ENCODE results near the gene MRPL49. TPM values are rescaled to one million over a fixed set of nuclear protein-coding genes. Genes with fewer than 3 reads are reported as not detected.

The MRPL49 gene
- polyA plus RNA-seq, 1 experiment: 68.5 TPM

DNA sequence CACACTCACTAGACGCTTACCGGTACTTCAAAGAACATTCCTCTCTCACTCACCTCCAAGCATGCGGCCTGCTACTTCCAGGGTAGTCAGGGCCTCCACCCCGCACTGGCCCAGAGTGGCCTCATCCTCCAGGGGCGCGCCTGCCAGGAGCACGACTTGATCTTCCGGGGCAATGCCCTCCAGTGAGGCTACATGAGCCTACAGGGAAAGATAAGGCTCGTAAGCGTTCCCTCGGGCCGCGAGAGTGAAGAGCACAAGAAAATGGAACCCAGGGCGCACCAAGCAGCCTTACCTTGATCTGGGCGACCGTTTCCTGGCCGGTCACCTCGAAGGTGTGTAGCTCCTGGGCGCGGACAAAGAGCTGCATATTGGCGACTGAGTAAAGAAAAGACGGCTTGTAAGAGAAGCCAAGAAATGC is 665 bp upstream of the MRPL49 start:
- no peak for DNase-seq (ENCODE audit: low read depth)
- ChIA-PET CTCF (interaction anchor here (0.8 to 2.0 kb wide), 8 partner anchors 9 to 108 kb away, joined by 3 to 21 read pairs (median 4); partner anchors contain the start of genes ARL2, SYVN1 and TM7SF2), POLR2A (interaction anchor here (0.6 to 1.2 kb wide), 6 partner anchors 10 to 193 kb away, joined by 3 to 13 read pairs (median 4); partner anchors contain the start of genes CDC42EP2 and TM7SF2)
- peaks cover 12% of the 10 kb centered on the region for H3K36me3 ChIP-seq (ENCODE audit: control insufficient read depth, insufficient read depth, low read length)
- TF ChIP-seq, protein P1, sequence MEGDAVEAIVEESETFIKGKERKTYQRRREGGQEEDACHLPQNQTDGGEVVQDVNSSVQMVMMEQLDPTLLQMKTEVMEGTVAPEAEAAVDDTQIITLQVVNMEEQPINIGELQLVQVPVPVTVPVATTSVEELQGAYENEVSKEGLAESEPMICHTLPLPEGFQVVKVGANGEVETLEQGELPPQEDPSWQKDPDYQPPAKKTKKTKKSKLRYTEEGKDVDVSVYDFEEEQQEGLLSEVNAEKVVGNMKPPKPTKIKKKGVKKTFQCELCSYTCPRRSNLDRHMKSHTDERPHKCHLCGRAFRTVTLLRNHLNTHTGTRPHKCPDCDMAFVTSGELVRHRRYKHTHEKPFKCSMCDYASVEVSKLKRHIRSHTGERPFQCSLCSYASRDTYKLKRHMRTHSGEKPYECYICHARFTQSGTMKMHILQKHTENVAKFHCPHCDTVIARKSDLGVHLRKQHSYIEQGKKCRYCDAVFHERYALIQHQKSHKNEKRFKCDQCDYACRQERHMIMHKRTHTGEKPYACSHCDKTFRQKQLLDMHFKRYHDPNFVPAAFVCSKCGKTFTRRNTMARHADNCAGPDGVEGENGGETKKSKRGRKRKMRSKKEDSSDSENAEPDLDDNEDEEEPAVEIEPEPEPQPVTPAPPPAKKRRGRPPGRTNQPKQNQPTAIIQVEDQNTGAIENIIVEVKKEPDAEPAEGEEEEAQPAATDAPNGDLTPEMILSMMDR (IDR thresholded peaks at IDR 0.05; ENCODE audit: insufficient read depth, low read depth, low read length): no peak
- no peaks in the 10 kb centered on the region for H3K27me3 ChIP-seq (ENCODE audit: control insufficient read depth, insufficient read depth, low read length)
- peak overlapping the region; percentile 55 for H3K4me3 ChIP-seq (ENCODE audit: low read depth, low read length)

DNA sequence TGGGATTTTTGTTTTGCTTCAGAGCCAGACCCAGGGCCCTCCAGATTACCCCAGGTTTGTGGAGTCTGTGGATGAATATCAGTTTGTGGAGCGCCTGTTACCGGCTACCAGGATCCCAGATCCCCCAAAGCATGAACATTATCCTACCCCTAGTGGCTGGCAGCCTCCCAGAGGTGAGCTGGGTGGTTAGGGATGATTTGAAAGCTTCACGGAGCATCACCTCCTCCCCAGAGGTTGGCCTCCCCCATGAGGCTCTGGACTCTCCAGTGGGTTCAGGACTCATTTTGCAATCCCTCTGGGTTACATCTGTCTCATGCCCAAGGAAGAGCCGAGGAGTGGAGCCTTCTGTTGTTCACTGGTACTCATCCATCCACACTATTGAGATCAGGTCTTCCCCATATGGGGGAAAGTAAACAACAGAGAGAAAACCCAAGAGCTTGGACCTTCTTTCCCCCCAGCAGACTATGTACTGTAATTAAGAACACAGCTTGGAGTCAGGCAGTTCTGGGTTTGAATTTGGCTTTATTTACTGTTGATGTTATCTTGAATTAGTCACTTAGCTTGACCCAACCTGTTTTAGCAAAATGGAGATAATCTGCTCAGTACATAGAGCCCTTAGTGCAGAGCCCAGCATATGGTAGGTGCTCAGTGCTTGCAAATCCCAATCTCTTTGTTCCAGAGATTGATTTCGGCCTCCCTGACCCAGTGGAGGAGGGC is 2.5 kb downstream of the MRPL49 start:
- Histone ChIP-seq H3K27me3 (ENCODE audit: control insufficient read depth, insufficient read depth, low read length) (no peaks in the 10 kb centered on the region), H3K36me3 (ENCODE audit: control insufficient read depth, insufficient read depth, low read length) (peaks cover 34% of the 10 kb centered on the region), H3K4me3 (ENCODE audit: low read depth, low read length) (no peak overlapping the region)
- CTCF ChIA-PET: interaction anchor here (1.0 to 1.6 kb wide), 3 partner anchors 10 to 14 kb away, joined by 3 to 9 read pairs (median 5); partner anchors contain the start of gene TM7SF2
- DNase-seq (ENCODE audit: low read depth): no peak
- TF ChIP-seq, protein P1 (IDR thresholded peaks at IDR 0.05; ENCODE audit: insufficient read depth, low read depth, low read length): no peak
- POLR2A ChIA-PET: no interaction called here

DNA sequence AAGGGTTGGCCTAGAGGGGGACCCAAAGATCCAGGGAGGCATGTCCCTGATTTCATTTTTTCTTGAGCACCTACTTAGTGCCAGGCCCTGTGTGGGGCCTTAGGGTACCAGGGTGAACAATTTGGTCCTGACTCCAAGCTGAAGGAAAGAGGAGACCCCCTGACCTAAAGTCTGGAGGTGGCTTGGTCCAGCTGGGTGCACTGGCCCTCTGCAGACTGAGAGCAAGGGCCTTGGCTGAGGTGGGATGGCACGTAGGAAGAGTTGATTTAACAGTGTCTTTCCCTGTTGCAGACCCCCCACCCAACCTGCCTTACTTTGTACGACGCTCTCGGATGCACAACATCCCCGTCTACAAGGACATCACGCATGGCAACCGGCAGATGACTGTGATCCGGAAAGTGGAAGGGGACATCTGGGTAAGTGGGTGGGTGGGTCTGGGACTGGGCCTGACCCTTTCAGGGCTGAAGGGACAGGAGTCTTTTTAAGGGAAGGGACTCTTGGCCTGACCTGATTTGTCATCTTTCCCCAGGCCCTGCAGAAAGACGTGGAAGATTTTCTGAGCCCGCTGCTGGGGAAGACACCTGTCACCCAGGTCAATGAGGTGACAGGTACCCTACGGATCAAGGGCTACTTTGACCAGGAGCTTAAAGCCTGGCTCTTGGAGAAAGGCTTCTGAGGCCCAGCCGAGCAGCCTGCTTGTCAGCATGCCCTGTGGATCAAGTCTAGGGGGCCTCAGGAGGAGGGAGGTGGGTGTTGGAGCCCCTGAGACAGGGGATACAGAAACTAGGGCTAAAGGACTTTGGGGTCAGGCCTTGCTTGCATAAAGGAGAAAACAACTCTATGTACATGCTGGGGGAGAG is 3.3 kb downstream of the MRPL49 start:
- TF ChIP-seq, protein P1 (IDR thresholded peaks at IDR 0.05; ENCODE audit: insufficient read depth, low read depth, low read length): no peak
- Histone ChIP-seq H3K4me3 (ENCODE audit: low read depth, low read length) (no peak overlapping the region), H3K27me3 (ENCODE audit: control insufficient read depth, insufficient read depth, low read length) (no peaks in the 10 kb centered on the region), H3K36me3 (ENCODE audit: control insufficient read depth, insufficient read depth, low read length) (peaks cover 41% of the 10 kb centered on the region)
- ChIA-PET POLR2A (no interaction called here), CTCF (interaction anchor here (1.5 to 1.6 kb wide), 2 partner anchors 13 to 15 kb away, joined by 5 to 9 read pairs; partner anchors contain the start of gene TM7SF2)
- DNase-seq (ENCODE audit: low read depth): no peak

DNA sequence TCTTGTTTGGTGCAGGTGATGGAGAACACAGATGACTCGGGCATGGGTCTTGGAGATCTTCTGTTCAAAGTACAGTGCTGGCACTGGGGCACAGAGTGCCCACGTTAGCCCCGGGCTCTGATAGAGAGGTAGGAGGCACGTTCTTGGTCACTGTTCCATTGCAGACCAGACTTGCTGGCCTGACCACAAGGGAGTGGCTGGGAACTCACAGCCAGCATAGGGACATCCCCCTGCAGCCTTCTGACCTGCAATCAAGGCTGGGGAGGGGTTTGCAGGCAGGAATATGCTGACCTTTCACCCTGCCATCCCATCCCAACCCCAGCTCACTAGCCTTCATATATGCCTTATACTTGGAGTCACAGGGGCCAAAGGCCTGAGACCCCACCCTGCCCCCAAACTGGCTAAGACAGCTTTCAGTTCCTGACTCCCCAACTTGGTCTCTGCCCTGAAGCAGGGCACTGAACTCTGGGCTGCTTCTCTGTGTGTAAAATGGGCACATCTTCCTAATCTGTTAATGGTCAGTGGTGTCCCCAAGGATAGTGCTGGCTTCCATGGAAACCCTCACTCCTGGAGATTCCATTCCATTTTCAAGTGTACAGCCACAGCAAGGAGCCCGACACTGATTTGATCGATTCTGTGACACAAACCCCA is 4.6 kb downstream of the MRPL49 start:
- POLR2A ChIA-PET: interaction anchor here (0.7 kb wide), 1 partner anchor 27 kb away, joined by 3 read pairs; no protein-coding TSS in a partner anchor
- Histone ChIP-seq H3K36me3 (ENCODE audit: control insufficient read depth, insufficient read depth, low read length) (peaks cover 49% of the 10 kb centered on the region), H3K4me3 (ENCODE audit: low read depth, low read length) (no peak overlapping the region), H3K27me3 (ENCODE audit: control insufficient read depth, insufficient read depth, low read length) (no peaks in the 10 kb centered on the region)
- TF ChIP-seq, protein P1 (IDR thresholded peaks at IDR 0.05; ENCODE audit: insufficient read depth, low read depth, low read length): no peak
- CTCF ChIA-PET: interaction anchor here (0.6 to 0.8 kb wide), 2 partner anchors 9 to 14 kb away, joined by 3 read pairs; partner anchors contain the start of gene ZNHIT2
- DNase-seq (ENCODE audit: low read depth): no peak
